ENCODE results near the gene SLC25A18. TPM values are rescaled to one million over a fixed set of nuclear protein-coding genes. Genes with fewer than 3 reads are reported as not detected.

SLC25A18 gene
- total RNA-seq, 1 experiment from 2014 or later, result 0.35 TPM

- Mint-ChIP-seq H3K4me3 (ENCODE audit: unreplicated experiment) (no peak overlapping the region), H3K36me3 (ENCODE audit: insufficient read depth, unreplicated experiment) (no peaks in the 10 kb centered on the region), H3K4me1 (ENCODE audit: insufficient read depth, unreplicated experiment) (peaks cover 6% of the 10 kb centered on the region), H3K27ac (ENCODE audit: low read depth, unreplicated experiment) (no peak overlapping the region), H3K9me3 (ENCODE audit: unreplicated experiment) (no peaks in the 10 kb centered on the region), H3K27me3 (ENCODE audit: insufficient read depth, unreplicated experiment) (no peaks in the 10 kb centered on the region)
- no peak for DNase-seq (ENCODE audit: unreplicated experiment)
- ChIA-PET CTCF (no interaction called here), POLR2A (no interaction called here)
- TF ChIP-seq CTCF (IDR thresholded peaks at IDR 0.05; ENCODE audit: unreplicated experiment), result no peak
- no TSS peak for BruUV-seq (replicated peaks)
- intact Hi-C loops (cut with micrococcal nuclease), result no loop called here
These were observed 21.8 kb upstream of the SLC25A18 start for GRCh38 chr22:17541476-17541875.

- no TSS peak for BruUV-seq (replicated peaks)
- CTCF ChIA-PET, result interaction anchor here (0.6 to 1.1 kb wide), 2 partner anchors 371 to 606 kb away, joined by 3 read pairs; no protein-coding TSS in a partner anchor
These were observed 20.8 kb upstream of the SLC25A18 start for GRCh38 chr22:17542452-17542851.

GRCh38 chr22:17548010-17548755, 15.1 kb upstream of the SLC25A18 start:
- Mint-ChIP-seq H3K4me1 (ENCODE audit: insufficient read depth, unreplicated experiment) (no peaks in the 10 kb centered on the region), H3K4me3 (ENCODE audit: unreplicated experiment) (no peak overlapping the region), H3K9me3 (ENCODE audit: unreplicated experiment) (no peaks in the 10 kb centered on the region), H3K27me3 (ENCODE audit: insufficient read depth, unreplicated experiment) (no peaks in the 10 kb centered on the region), H3K27ac (ENCODE audit: low read depth, unreplicated experiment) (no peak overlapping the region), H3K36me3 (ENCODE audit: insufficient read depth, unreplicated experiment) (peaks cover 4% of the 10 kb centered on the region)
- intact Hi-C loops (cut with micrococcal nuclease), result no loop called here
- ChIA-PET POLR2A (no interaction called here), CTCF (interaction anchor here (1.0 to 1.3 kb wide), 2 partner anchors 10 kb away, joined by 5 read pairs; no protein-coding TSS in a partner anchor)
- DNase-seq (ENCODE audit: unreplicated experiment), result no peak
- no peak for TF ChIP-seq CTCF (IDR thresholded peaks at IDR 0.05; ENCODE audit: unreplicated experiment)
- BruUV-seq (replicated peaks), result no TSS peak

More at GRCh38 chr22:17542452-17542851, 20.8 kb upstream of the SLC25A18 start:
- Mint-ChIP-seq H3K27me3 (ENCODE audit: insufficient read depth, unreplicated experiment) (no peaks in the 10 kb centered on the region), H3K4me3 (ENCODE audit: unreplicated experiment) (no peak overlapping the region), H3K36me3 (ENCODE audit: insufficient read depth, unreplicated experiment) (no peaks in the 10 kb centered on the region), H3K27ac (ENCODE audit: low read depth, unreplicated experiment) (no peak overlapping the region), H3K4me1 (ENCODE audit: insufficient read depth, unreplicated experiment) (peaks cover under 1% of the 10 kb centered on the region), H3K9me3 (ENCODE audit: unreplicated experiment) (no peaks in the 10 kb centered on the region)
- TF ChIP-seq CTCF (IDR thresholded peaks at IDR 0.05; ENCODE audit: unreplicated experiment), result no peak
- POLR2A ChIA-PET, result no interaction called here
- no peak for DNase-seq (ENCODE audit: unreplicated experiment)
- intact Hi-C loops (cut with micrococcal nuclease), result no loop called here

- no peaks in the 10 kb centered on the region for H3K4me1 Mint-ChIP-seq (ENCODE audit: insufficient read depth, unreplicated experiment)
- peaks cover 4% of the 10 kb centered on the region for H3K36me3 Mint-ChIP-seq (ENCODE audit: insufficient read depth, unreplicated experiment)
- no peaks in the 10 kb centered on the region for H3K9me3 Mint-ChIP-seq (ENCODE audit: unreplicated experiment)
- no peaks in the 10 kb centered on the region for H3K27me3 Mint-ChIP-seq (ENCODE audit: insufficient read depth, unreplicated experiment)
- no peak for TF ChIP-seq CTCF (IDR thresholded peaks at IDR 0.05; ENCODE audit: unreplicated experiment)
- DNase-seq (ENCODE audit: unreplicated experiment), result no peak
- POLR2A ChIA-PET, result no interaction called here
- no peak overlapping the region for H3K27ac Mint-ChIP-seq (ENCODE audit: low read depth, unreplicated experiment)
- CTCF ChIA-PET, result interaction anchor here (1.0 kb wide), 1 partner anchor 10 kb away, joined by 5 read pairs; no protein-coding TSS in a partner anchor
- no peak overlapping the region for H3K4me3 Mint-ChIP-seq (ENCODE audit: unreplicated experiment)
- no TSS peak for BruUV-seq (replicated peaks)
- intact Hi-C loops (cut with micrococcal nuclease), result no loop called here
These were observed 14.6 kb upstream of the SLC25A18 start for GRCh38 chr22:17548756-17549035.
